ELF-1 (cell line): Measurements from ENCODE around the gene ALOX5.

ENCODE experiments used
- DNase-seq: peaks from one replicate; pipeline ENCODE4 v3.0.0-alpha.2; 2016; ENCODE audit warnings: low read depth, low spot score

Gene ALOX5

DNA sequence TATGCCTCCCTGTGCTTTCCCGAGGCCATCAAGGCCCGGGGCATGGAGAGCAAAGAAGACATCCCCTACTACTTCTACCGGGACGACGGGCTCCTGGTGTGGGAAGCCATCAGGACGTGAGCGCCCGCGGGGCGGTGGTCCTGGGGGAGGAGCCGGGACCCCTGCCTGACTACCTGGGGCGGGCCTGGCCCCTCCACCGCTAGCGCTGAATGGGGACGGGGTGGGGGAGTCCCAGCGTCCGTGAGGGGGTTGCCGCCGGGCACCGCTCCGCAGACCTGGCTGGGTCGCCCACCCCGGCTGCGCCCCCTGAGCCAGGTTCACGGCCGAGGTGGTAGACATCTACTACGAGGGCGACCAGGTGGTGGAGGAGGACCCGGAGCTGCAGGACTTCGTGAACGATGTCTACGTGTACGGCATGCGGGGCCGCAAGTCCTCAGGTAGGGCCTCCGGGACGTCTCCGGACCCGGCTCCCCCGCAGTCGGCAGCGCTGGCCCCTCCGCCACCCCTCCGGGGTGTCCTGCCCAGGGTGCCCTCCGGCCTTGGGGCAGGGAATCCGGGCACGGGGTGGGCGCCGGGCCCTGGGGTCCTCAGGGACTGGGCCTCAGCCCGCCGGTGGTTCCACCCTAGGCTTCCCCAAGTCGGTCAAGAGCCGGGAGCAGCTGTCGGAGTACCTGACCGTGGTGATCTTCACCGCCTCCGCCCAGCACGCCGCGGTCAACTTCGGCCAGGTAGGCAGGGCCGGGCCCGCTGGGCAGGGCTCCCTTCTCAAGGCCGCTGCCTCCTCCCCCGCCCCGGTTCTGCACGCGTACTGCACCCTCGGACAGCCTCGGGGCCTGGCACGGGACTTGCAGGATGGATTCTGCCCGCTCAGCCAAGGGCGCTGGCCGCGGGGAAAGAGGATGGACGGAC is 69.3 kb downstream of the ALOX5 start:
- DNase-seq = no peak

DNA sequence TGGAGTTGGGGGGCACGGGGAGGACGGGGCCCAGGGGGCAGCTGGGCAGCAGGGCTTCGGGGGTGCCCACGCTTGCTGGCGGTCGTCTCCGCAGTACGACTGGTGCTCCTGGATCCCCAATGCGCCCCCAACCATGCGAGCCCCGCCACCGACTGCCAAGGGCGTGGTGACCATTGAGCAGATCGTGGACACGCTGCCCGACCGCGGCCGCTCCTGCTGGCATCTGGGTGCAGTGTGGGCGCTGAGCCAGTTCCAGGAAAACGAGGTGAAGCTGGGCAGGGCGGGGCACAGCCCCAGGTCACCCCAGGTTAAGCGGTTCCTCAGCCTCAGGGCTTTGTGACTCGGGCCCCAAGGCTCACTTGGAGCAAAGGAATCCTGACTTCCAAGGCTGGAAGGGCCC is 70.0 kb downstream of the ALOX5 start:
- no peak for DNase-seq

DNA sequence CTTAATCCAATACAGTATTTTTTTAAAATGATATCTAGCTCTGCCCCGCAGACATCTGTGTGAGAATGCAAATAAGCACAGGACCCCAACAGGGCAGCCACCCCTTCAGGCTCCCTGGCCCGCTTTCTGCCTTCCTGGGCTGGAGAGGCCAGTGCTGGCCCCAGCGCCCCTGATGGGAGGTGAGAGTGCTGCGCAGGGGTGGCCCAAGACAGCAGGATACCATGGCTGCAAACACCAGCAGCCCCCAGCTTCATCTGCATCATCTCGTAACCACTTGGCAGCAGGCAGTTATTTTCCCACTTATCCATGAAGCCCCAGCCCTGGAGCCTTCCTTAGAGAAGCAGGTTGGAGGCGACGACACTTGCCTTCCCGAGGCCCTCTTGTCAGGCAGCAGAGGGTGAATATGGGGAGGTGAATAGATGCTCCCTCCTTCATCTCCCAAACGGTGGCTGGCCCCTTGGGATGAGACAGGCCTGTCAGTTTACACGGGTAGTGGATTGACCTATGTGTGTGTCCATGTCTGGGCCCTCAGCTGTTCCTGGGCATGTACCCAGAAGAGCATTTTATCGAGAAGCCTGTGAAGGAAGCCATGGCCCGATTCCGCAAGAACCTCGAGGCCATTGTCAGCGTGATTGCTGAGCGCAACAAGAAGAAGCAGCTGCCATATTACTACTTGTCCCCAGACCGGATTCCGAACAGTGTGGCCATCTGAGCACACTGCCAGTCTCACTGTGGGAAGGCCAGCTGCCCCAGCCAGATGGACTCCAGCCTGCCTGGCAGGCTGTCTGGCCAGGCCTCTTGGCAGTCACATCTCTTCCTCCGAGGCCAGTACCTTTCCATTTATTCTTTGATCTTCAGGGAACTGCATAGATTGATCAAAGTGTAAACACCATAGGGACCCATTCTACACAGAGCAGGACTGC is 71.2 kb downstream of the ALOX5 start:
- DNase-seq = no peak

DNA sequence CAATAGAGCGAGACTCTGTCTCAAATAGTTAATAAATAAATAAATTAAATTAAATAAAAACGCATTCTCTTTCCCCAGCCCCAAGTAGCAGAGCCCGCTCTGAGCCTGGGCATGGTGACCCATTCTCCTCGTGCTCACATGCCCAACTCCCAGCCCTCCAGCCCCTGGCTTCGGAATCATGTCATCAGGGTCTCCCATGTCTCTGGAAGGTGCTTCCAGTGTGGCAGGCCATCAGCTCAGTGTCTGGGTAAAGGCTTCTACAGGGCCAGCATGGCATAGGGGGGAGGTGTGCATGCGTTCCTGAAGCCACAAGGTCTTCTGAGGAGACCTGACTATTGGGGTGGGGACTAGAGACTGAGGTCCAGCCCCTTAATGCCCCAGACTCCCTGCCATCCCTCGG is 72.8 kb downstream of the ALOX5 start:
- DNase-seq = no peak

DNA sequence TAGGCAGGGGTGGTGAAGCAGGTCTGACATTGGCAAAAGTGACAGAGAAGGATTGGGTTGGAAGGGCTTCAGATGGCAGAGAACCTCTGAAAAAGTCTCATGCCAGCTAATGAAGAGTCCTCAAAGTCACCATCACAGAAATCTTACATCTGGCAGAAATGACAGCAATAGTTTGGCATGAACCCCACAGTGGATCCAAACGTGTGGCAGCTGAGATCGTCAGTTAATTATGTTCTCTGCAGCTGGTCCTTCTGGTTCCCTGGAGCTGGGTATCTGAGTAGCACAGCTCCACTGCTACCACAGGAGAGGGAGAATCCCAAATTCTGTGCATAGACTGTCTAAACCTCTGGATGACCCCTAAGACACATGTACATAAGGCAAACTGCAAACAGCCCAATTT is 73.4 kb downstream of the ALOX5 start:
- no peak for DNase-seq

DNA sequence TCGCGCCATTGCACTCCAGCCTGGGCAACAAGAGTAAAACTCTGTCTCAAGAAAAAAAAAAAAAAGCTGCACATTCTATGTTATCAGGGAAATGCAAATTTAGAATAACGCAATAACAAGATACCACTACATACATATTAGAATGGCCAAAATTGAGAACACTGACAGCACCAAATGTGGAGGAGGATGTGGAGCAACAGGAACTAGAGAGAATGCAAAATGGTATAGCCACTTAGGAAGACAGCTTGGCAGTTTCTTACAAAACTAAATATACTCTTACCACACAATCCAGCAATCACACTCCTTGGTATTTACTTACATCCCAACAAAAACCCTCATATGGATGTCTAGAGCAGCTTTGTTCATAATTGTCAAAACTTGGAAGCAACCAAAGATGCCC is 76.8 kb downstream of the ALOX5 start:
- DNase-seq = no peak

DNA sequence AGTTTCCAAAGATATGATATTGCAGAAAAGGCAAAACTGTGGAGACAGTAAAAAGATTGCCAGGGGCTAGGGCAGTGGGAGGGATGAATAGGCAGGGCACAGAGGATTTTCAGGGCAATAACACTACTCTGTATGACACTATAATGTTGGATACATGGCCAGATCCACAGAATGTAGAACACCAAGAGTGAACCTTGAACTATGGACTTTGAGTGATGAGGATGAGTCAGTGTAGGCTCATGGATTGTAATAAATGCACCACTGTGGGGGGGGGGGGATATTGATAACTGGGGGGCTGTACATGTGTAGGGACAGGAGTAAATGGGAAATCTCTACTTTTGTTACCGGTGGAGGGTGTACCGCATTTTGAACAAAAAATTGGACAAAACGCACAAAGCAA is 77.4 kb downstream of the ALOX5 start:
- DNase-seq = no peak

DNA sequence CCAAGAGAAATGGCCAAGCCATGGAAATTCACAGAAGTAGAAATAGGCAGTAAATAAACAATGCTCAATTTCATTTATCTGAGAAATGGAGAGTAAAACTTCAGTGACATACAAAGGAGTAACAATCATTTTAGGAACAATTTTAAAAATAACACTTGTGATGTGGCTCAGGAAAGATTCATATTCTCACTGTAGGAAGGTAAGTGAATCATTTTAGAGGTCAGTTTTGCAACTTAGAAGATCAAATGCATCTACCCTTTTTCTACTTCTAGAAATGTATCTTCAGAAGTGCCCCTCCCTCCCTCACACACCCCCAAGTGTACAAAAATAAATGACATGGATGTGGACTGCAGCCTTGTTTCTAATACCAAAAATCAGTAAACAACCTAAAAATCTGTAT is 78.3 kb downstream of the ALOX5 start:
- no peak for DNase-seq

DNA sequence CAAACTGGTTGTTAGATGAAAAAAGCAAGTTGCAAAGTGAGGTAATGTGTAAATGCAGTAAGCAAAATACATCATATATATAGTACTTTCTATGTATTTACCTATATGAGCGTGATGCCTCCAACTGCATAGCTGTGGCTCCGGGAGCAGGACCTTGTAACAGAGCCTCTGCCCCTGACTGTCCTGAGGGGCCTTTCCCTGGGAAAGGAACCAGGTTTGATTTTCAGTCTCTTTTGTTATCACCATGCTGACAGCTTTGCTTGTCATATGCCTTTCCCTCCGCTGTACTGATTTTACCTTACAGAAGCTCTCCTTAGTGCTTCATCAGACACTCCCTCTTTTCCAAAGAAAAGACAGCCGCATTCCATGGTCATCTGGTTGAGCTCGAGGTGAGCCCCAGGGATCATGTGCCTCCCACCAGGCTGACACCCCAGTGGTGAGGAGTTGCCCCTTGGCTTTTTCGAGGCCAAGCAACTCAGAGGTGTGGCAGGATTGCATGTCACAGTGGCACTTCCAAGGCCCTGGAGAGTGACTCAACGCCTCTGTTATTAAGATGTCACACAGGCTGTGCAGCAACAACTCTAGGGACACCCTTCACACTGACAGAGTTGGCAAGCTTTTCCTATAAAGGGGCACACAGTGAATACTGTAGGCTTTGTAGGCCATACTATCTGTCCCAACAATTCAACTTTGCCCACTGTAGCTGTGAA is 78.9 kb downstream of the ALOX5 start:
- no peak for DNase-seq

DNA sequence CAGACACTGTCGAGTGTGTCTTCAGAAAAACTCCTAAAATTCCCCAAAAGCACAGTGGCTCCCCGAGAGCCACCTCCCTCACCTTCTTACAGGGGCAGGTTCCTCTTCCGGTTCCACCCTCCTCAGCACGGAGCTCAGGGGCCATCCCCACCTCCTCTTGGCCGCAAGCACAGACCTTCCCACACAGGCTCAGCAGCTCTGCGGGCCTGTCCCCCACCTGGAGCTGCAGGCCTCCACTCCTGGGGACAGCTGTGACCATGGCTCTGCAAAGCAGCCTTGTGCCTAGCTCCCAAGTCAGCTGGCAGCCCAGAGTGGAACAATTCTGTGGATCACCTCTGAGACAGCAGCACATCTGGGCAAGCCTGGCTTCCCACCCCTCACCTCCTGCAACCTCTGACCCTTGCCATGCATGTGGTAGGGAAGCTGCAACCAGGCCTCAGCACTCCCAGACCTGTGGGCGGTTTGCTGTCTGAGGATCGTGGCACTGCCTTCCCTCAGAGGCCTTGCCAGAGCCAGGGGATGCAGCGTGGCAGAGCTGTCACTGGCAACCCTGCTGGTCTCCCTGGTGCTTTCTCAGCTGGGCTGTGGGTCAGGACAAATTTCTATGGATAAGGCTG is 79.7 kb downstream of the ALOX5 start:
- no peak for DNase-seq

DNA sequence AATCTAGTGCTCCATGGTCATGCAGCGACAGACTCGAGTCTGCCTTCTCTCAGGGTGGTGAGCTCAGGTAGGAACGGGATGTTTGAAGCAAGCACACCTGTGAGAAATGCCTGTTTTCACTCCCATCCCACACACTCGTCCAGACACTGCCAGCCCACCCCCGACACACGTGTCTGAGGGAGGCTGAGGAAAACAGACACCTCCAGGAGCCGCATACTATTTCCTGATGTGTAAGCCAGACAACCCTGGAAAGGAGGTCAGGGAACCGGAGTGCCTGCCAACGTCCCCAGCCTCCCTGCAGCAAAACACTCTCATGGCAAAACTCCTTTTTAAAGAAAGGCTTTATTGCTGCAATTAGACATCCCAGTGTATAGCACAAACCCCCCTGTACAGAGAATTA is 80.2 kb downstream of the ALOX5 start:
- no peak for DNase-seq

DNA sequence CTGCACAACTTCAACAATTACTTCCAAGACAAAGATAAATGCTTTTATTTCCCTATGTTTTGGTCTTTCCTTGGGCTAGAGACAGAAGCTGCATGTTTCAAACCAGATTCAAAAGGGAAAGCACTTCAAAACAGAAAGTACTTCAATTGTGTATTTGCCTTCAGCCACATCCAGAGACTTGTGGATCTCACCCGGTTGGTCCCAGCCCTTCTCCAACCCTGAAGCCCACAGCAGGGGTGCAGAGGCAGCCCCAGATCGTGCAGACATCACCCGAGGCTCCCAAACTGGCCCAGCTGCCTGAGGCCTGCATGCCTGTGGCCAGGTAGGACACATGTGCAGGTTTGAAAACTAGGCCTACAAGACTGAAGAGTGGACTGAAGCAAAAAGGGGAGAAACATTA is 80.8 kb downstream of the ALOX5 start:
- no peak for DNase-seq

DNA sequence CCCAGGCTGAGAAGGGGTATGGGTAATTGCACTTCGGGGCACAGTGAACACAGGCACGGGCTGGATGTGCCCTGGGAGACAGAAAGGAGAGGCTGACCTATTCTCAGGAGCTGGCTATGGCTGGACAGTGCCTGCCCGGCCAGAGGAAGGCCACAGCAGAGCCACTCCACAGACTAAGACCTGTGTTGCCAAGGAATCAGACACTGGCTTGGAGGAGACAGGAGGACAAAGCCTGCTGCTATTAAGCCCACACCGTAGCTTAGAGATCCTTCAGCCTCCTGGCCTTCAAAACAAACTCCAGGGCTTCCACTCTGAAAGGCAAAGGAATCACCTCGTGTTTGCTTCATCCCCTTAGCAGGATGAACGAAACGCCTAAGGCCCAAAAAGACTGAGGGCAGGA is 82.2 kb downstream of the ALOX5 start:
- DNase-seq = no peak

DNA sequence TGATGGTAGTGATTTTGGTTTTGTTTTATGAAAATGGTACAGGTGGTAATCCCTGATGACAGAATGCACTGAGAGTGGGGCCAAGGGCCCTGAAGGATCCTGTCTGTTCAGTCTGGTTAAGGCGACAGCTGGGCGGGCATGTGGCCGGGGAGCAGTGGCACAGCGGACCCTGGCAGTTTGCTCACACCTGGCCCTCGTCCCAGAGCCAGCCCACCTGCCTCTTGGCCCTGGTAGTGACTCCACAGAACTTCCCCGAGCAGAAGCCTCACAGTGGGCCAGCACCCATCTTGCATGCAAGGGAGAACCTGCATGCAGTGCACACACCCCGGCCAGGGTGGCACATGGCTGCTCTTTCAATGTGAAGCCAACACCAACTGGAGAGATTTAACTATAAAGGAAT is 82.8 kb downstream of the ALOX5 start:
- DNase-seq = no peak

DNA sequence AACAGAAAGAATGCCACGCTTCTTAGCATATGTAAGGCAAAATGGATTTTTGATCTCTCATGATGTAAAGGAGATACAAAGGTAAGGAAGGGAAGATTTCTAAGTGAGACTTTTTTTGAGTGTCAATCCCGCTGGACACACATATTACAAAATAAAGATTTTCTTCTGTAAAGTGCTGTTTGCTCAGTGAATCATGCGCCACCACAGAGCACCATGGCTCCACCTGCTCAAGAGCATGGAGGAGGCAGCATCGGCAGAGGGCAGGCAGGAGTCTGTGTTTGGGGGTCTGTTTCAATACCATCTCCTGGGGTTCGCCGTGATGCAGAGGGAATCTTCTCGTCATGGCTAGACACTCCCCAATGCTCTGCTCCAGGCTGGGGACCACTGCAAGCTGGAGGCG is 83.5 kb downstream of the ALOX5 start:
- no peak for DNase-seq

DNA sequence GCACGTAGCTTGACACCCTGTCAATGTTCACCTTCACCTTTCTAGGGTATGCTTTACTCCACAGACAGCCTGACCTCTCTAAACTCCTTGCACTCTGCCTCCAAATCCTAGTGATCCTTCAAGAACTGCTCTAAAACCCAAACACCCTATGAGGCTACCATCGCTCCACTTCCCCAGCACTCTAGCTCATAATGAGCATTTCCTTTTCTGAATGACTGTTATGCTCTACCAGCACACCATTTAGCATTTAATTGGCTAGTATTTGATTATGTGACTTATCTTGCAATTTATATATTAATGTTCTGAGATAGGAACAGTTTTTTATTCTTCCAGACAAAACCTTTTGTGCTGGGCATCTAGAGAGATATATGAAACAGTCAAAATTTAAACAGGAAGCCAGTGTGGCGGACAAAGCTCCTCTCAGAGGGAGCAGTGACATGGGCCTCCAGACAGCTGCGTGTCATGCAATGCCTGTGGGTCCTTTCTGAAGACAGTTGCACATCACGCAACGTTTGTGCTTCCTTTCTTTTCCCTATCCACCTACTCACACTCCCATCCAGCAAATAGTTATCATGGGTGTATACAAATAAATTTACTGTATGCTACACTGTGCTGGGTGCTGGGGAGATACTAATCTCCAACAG is 86.3 kb downstream of the ALOX5 start:
- no peak for DNase-seq

DNA sequence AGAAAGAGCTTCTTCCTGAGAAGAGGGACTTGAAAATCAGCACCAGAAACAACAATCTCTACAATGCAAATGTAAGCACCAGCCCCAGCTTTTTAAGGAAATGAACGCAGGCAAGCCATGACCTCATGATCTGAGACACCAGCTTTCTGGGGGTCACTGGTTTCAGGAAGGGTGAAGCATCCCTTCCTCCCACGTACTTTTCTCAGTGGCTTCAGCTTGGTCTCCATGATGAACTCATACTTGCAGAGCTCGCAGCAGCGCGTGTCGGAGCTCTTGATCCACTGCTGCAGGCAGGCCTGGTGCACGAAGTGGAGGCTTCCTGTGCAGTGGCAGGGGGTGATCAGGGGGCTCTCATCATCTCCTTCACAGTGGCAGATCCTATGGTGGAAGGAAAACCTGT is 87.0 kb downstream of the ALOX5 start:
- DNase-seq = no peak

DNA sequence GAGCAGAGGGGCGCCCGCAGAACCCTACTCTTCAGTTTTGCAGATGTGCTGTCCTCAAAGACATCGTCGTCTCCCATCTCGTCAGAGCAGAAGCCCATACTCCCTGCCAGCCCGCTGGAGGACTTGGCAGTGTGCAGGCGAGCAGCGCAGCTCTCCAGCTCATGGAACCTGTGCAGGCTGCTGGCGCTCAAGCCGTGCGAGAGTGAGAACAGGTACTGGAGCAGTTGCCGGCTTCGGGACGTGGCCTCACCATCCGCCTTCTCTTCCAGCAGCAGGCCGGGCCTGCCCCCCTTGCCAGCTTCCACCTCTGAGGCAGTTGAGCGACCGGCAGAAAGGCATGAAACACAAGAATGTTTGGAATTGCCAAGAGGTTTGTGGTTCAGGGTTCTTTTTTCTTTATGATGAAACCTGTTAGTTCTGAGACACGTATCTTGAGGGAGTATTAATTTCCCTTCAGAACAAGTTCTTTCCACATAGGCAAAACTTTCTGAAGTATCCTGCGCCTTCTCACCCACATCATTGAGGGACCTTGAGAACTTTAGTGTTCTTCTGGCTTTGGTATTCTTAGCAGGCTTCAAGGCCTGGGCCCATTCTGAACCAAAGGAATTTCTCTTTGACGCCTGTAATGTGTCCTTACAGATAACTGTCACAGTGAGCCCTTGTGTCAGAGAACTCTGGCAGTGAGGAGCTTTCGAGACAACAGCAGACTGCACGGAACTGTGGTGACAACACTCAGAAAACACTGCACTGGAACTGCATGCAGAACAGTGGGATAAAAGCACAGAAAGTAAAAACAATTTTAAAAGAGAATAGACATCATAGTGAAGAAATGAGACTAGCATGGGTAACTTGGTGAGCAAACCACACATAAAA is 89.5 kb downstream of the ALOX5 start:
- no peak for DNase-seq

DNA sequence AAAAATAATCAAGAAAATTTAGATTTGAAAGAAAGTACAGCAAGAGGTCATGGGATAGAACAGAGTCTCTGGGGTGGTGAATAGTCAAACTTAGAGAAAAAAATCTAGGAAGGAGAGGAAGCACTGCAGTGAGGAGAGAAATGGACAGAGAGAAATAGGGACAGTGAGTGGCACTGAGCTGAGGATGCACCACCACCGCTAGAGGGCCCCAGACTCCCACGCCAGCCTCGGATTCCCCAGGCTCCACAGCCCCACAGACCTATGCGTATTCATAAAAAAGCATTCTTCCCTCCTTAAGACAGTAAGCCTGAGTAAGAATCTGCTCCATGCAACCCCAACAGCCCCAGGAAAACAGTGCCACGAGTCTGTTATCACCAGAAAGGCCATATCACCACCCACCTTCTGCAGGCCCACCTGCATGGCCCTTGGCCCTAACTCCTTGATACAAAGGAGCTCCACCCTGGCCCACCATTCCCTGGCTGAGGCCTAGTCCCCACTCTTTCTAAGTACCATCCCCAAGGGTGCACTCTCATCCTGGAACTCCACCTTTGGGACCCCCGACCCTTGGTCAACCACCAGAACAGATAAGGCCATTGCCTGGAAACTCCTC is 91.0 kb downstream of the ALOX5 start:
- peak; percentile 84 for DNase-seq

DNA sequence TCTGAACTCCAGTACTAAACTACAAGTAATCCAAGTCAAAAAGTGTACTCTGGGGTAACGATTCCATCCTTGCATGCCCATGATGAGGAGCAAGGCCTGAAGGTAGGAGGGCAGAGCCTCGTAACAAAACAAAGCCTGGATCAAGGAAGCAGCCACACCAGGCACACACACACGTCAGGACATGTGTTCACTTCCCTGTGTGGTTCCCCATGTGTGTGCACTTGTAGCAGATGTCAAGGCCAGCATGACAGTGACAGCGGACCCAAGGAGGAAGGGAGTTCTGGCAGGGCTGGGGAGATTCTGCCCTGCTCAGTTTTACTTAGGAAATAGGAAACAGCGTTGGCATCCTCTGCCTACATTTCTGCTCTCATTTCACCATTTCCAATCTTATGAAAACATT is 92.8 kb downstream of the ALOX5 start:
- no peak for DNase-seq
